HepG2 (cell line): Measurements from ENCODE around the gene CTU2. TPM values are rescaled to one million over a fixed set of nuclear protein-coding genes. Genes with fewer than 3 reads are reported as not detected.

ENCODE experiments used
- ATF6 ChIP-seq: sonication (generic); formaldehyde crosslinking; conservative IDR thresholded peaks from 2 replicates; pipeline ENCODE4 v1.4.0; 2020; ENCODE audit warnings: missing genetic modification reagents
- ERF ChIP-seq: IDR thresholded peaks from 2 replicates; pipeline ENCODE4 v1.6.1; 2018; ENCODE audit warnings: missing biosample characterization, missing genetic modification reagents
- KDM4B ChIP-seq: sonication (generic); formaldehyde crosslinking; IDR thresholded peaks from 2 replicates; pipeline ENCODE4 v1.4.0; 2020; ENCODE audit warnings: missing genetic modification reagents
- KMT2B ChIP-seq: IDR thresholded peaks from 2 replicates; pipeline ENCODE4 v1.6.1; 2016; ENCODE audit warnings: missing genetic modification reagents, missing compliant biosample characterization
- NPAS2 ChIP-seq: sonication (generic); formaldehyde crosslinking; IDR thresholded peaks from 2 replicates; pipeline ENCODE4 v1.8.0; 2022; ENCODE audit warnings: mild to moderate bottlenecking, missing genetic modification reagents, borderline replicate concordance
- RBM39 ChIP-seq: fragments of 200-400 bp; formaldehyde crosslinking; IDR thresholded peaks from one replicate; pipeline ENCODE4 v1.6.1; 2018; ENCODE audit warnings: antibody characterized with exemption, mild to moderate bottlenecking, low read depth, low read length; ENCODE audit not compliant: poor library complexity, severe bottlenecking
- SIX1 ChIP-seq: sonication (generic); formaldehyde crosslinking; IDR thresholded peaks from 2 replicates; pipeline ENCODE4 v1.4.0; 2020; ENCODE audit warnings: missing genetic modification reagents, borderline replicate concordance
- SNAPC4 ChIP-seq: sonication (generic); formaldehyde crosslinking; IDR thresholded peaks from 2 replicates; pipeline ENCODE4 v1.4.0; 2020; ENCODE audit warnings: mild to moderate bottlenecking, missing genetic modification reagents
- TEAD3 ChIP-seq: optimal IDR thresholded peaks from 2 replicates; pipeline ENCODE3; 2016; ENCODE audit warnings: borderline replicate concordance
- ZNF382 ChIP-seq: sonication (generic); formaldehyde crosslinking; IDR thresholded peaks from 2 replicates; pipeline ENCODE4 v1.5.0; 2020; ENCODE audit warnings: missing genetic modification reagents, mild to moderate bottlenecking, borderline replicate concordance
- ZNF501 ChIP-seq: sonication (generic); formaldehyde crosslinking; IDR thresholded peaks from 2 replicates; pipeline ENCODE4 v1.5.1; 2020; ENCODE audit warnings: mild to moderate bottlenecking, moderate library complexity, missing genetic modification reagents
- ZNF543 ChIP-seq: sonication (generic); formaldehyde crosslinking; IDR thresholded peaks from 2 replicates; pipeline ENCODE4 v1.4.0; 2020; ENCODE audit warnings: mild to moderate bottlenecking, missing genetic modification reagents
- ZNF563 ChIP-seq: sonication (generic); formaldehyde crosslinking; IDR thresholded peaks from 2 replicates; pipeline ENCODE4 v1.8.0; 2022; ENCODE audit warnings: mild to moderate bottlenecking, moderate library complexity, missing genetic modification reagents
- polyA plus RNA-seq, 8 experiments: library from polyadenylated mRNA; depleted of rRNA in 3 of 8; stranded (reverse) in 7 of 8; unstranded in 1 of 8; fragments of >200 nt; fragmentation: Illumina TruSeq in 4 of 8; extraction: Trizol in 4 of 8; gene quantifications; 2 replicates each; pipeline versions ENCODE4 v1.2.1 to v1.2.3, GENCODE V29; 2011 to 2016; ENCODE audit warnings: low read depth in 4 of 8, missing spikeins in 1 of 8, mixed read lengths in 1 of 8; ENCODE audit not compliant: insufficient read depth in 1 of 8
- total RNA-seq, 5 experiments: library from RNA; depleted of rRNA; stranded (reverse); fragments of >200 nt; fragmentation: Illumina TruSeq; extraction: Trizol; gene quantifications; 2 replicates each; pipeline ENCODE4 v1.2.3, GENCODE V29; 2016; ENCODE audit warnings: low read depth in 1 of 5
- TF ChIP-seq, protein P1 (sequence below): sonication (generic); formaldehyde crosslinking; IDR thresholded peaks from 2 replicates; pipeline ENCODE4 v1.4.0; 2020; ENCODE audit warnings: missing genetic modification reagents
- TF ChIP-seq, protein P2 (sequence below): sonication (generic); formaldehyde crosslinking; IDR thresholded peaks from 2 replicates; pipeline ENCODE4 v1.5.0; 2020; ENCODE audit warnings: mild to moderate bottlenecking, missing genetic modification reagents

The CTU2 gene
- total and polyA plus RNA-seq, 2 of the 13 experiments (the other 11 are each of a cell fraction or from before 2014, with no cell fraction given): 13.3 to 21.9 TPM

DNA sequence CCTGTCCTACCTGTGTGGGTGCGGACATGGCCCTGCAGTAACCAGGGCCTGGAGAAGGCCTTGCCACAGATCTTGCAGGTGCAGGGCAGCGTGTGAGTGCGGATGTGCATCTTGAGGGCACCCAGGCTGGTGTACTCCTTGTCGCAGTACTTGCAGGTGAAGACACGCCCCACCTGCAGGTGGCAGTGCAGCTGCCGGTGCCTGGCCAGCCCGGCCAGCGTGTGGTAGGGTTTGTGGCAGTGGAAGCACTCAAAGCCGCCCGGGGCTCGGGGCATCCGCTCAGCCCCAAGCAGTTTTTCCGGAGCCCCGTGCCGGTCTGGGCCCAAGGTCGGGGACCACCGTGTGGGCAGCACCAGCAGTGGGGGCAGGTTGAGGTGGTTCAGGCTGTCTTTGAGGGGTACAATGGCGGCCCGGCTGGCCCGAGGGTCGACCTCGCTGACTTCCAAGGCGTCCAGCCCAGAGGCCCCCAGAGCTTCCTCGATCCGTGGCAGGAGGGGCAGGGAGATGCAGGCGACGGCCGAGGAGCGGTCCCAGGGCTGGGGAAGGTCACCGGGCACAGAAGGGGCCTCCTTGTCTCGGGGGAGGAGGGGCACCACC, 25.1 kb upstream of the CTU2 start (continued):
- TF ChIP-seq SNAPC4 (CRISPR knock-in tag): no peak; the same call in 1 of the 2 replicates
- TF ChIP-seq ATF6 (CRISPR knock-in tag): no peak
- TF ChIP-seq, protein P1, sequence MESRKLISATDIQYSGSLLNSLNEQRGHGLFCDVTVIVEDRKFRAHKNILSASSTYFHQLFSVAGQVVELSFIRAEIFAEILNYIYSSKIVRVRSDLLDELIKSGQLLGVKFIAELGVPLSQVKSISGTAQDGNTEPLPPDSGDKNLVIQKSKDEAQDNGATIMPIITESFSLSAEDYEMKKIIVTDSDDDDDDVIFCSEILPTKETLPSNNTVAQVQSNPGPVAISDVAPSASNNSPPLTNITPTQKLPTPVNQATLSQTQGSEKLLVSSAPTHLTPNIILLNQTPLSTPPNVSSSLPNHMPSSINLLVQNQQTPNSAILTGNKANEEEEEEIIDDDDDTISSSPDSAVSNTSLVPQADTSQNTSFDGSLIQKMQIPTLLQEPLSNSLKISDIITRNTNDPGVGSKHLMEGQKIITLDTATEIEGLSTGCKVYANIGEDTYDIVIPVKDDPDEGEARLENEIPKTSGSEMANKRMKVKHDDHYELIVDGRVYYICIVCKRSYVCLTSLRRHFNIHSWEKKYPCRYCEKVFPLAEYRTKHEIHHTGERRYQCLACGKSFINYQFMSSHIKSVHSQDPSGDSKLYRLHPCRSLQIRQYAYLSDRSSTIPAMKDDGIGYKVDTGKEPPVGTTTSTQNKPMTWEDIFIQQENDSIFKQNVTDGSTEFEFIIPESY (CRISPR knock-in tag): peak; percentile 9; the same call in 1 of the 2 replicates
- no peak for TF ChIP-seq ZNF501 (CRISPR knock-in tag)
- no peak for TF ChIP-seq ZNF563
- TF ChIP-seq, protein P2, sequence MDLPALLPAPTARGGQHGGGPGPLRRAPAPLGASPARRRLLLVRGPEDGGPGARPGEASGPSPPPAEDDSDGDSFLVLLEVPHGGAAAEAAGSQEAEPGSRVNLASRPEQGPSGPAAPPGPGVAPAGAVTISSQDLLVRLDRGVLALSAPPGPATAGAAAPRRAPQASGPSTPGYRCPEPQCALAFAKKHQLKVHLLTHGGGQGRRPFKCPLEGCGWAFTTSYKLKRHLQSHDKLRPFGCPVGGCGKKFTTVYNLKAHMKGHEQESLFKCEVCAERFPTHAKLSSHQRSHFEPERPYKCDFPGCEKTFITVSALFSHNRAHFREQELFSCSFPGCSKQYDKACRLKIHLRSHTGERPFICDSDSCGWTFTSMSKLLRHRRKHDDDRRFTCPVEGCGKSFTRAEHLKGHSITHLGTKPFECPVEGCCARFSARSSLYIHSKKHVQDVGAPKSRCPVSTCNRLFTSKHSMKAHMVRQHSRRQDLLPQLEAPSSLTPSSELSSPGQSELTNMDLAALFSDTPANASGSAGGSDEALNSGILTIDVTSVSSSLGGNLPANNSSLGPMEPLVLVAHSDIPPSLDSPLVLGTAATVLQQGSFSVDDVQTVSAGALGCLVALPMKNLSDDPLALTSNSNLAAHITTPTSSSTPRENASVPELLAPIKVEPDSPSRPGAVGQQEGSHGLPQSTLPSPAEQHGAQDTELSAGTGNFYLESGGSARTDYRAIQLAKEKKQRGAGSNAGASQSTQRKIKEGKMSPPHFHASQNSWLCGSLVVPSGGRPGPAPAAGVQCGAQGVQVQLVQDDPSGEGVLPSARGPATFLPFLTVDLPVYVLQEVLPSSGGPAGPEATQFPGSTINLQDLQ: 0 out of 2 replicates have a peak, but pooled peaks have one; percentile 7
- no peak for TF ChIP-seq TEAD3 (CRISPR knock-in tag)
- TF ChIP-seq KDM4B (CRISPR knock-in tag): peak; percentile 88
- TF ChIP-seq ZNF382 (CRISPR knock-in tag): no peak
- TF ChIP-seq RBM39: peak; percentile 58
- TF ChIP-seq SIX1: no peak
- no peak for TF ChIP-seq KMT2B (CRISPR knock-in tag)
- TF ChIP-seq ERF (CRISPR knock-in tag): peak; percentile 51; the same call in 1 of the 2 replicates
- peak; percentile 37; the same call in 1 of the 2 replicates for TF ChIP-seq ZNF543
- TF ChIP-seq NPAS2 (CRISPR knock-in tag): no peak
